Panc1 (cell line): Measurements from ENCODE around the gene LHX4.

Experiments used
- POLR2AphosphoS5 ChIP-seq: IDR thresholded peaks from 2 replicates; pipeline ENCODE4 v1.6.1; 2012; ENCODE audit warnings: mild to moderate bottlenecking, low read depth, low read length, moderate library complexity
- SIN3A ChIP-seq: IDR thresholded peaks from 2 replicates; pipeline ENCODE4 v1.6.1; 2012; ENCODE audit warnings: low read depth, mild to moderate bottlenecking, low read length, moderate library complexity, borderline replicate concordance; ENCODE audit not compliant: insufficient read depth
- TCF7L2 ChIP-seq: IDR thresholded peaks from 2 replicates; pipeline ENCODE4 v1.6.1; 2011; ENCODE audit warnings: mild to moderate bottlenecking, low read depth, low read length, inconsistent platforms
- TF ChIP-seq, protein P1 (sequence below): fragments of 450-650 bp; IDR thresholded peaks from 2 replicates; pipeline ENCODE4 v1.5.1; 2017; ENCODE audit warnings: mild to moderate bottlenecking

DNA sequence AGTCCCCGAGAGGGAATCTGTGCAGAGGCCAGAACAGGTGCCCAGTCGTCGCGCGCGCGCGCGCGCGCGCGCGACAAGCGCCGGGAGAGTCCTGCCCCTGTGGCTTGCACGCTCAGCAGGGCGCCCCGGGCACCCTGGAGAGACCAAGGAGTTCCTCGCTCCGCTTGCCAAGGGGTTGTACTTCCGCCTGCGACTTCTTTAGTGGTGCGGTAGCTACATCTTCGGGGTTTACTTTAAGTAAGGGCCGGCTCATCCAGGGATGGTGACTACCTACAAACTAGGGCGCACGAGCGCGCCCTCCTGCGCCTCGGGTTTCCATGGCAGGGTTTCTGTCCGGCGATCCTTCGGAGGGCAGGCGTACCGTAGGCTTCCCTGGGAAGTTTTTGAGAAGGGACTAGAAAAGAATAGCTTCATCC is 1.4 kb downstream of the LHX4 start:
- TF ChIP-seq, protein P1, sequence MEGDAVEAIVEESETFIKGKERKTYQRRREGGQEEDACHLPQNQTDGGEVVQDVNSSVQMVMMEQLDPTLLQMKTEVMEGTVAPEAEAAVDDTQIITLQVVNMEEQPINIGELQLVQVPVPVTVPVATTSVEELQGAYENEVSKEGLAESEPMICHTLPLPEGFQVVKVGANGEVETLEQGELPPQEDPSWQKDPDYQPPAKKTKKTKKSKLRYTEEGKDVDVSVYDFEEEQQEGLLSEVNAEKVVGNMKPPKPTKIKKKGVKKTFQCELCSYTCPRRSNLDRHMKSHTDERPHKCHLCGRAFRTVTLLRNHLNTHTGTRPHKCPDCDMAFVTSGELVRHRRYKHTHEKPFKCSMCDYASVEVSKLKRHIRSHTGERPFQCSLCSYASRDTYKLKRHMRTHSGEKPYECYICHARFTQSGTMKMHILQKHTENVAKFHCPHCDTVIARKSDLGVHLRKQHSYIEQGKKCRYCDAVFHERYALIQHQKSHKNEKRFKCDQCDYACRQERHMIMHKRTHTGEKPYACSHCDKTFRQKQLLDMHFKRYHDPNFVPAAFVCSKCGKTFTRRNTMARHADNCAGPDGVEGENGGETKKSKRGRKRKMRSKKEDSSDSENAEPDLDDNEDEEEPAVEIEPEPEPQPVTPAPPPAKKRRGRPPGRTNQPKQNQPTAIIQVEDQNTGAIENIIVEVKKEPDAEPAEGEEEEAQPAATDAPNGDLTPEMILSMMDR, result peak; percentile 73
- TF ChIP-seq POLR2AphosphoS5, result no peak
- TF ChIP-seq SIN3A, result 0 out of 2 replicates have a peak, but pooled peaks have one; percentile 37
- peak; percentile 60; the same call in 1 of the 2 replicates for TF ChIP-seq TCF7L2
